WTC11 (cell line): Measurements from ENCODE around the gene FREM2. TPM values are rescaled to one million over a fixed set of nuclear protein-coding genes. Genes with fewer than 3 reads are reported as not detected.

Experiments
- ATAC-seq: fragments of 200-7000 bp; cut with Tn5 transposase; 2 replicates; pipeline ENCODE4 v1.10.0; 2021; ENCODE audit warnings: mild to moderate bottlenecking, moderate library complexity
- CTCF ChIA-PET: fragments of 300-600 bp; sonication (Branson Sonifier 250); formaldehyde crosslinking; loops from one replicate; lab custom pipeline; 2021; ENCODE audit warnings: antibody characterized with exemption; lab: Charles Lee
- POLR2A ChIA-PET: fragments of 350-600 bp; sonication (Branson Sonifier 250); formaldehyde crosslinking; loops from one replicate; lab custom pipeline; 2021; ENCODE audit warnings: antibody characterized with exemption; lab: Charles Lee
- DNase-seq: peaks from one replicate; pipeline ENCODE4 v3.0.0; 2021; ENCODE audit warnings: low spot score
- H3K27ac Mint-ChIP-seq: 2 replicates; pipeline ENCODE4 v1.8.0; 2021; ENCODE audit warnings: mixed read lengths
- H3K27me3 Mint-ChIP-seq: 2 replicates; pipeline ENCODE4 v1.8.0; 2021; ENCODE audit warnings: low read depth, mild to moderate bottlenecking, moderate library complexity, mixed read lengths
- H3K36me3 Mint-ChIP-seq: 2 replicates; pipeline ENCODE4 v1.8.0; 2021; ENCODE audit warnings: mixed read lengths
- H3K4me1 Mint-ChIP-seq: 2 replicates; pipeline ENCODE4 v1.8.0; 2022; ENCODE audit warnings: mixed read lengths
- H3K4me3 Mint-ChIP-seq: 2 replicates; pipeline ENCODE4 v1.8.0; 2021; ENCODE audit warnings: mild to moderate bottlenecking, moderate library complexity, mixed read lengths
- H3K9me3 Mint-ChIP-seq: 2 replicates; pipeline ENCODE4 v1.8.0; 2021; ENCODE audit warnings: mixed read lengths
- ATF1 ChIP-seq: sonication (generic); formaldehyde crosslinking; IDR thresholded peaks from 2 replicates; pipeline ENCODE4 v1.8.1; 2023; ENCODE audit warnings: mild to moderate bottlenecking, moderate library complexity, missing genetic modification reagents
- FOXJ3 ChIP-seq: sonication (generic); formaldehyde crosslinking; IDR thresholded peaks from 2 replicates; pipeline ENCODE4 v1.9.0; 2021; ENCODE audit warnings: missing genetic modification reagents, mild to moderate bottlenecking, borderline replicate concordance
- FOXK1 ChIP-seq: sonication (generic); formaldehyde crosslinking; IDR thresholded peaks from 2 replicates; pipeline ENCODE4 v1.8.0; 2022; ENCODE audit warnings: mild to moderate bottlenecking, moderate library complexity, missing genetic modification reagents
- GABPB1 ChIP-seq: sonication (generic); formaldehyde crosslinking; IDR thresholded peaks from 2 replicates; pipeline ENCODE4 v1.8.1; 2023; ENCODE audit warnings: mild to moderate bottlenecking, missing genetic modification reagents
- NR3C1 ChIP-seq: sonication (generic); formaldehyde crosslinking; conservative IDR thresholded peaks from 2 replicates; pipeline ENCODE4 v1.8.1; 2023; ENCODE audit warnings: low read depth, mild to moderate bottlenecking, missing genetic modification reagents
- RORB ChIP-seq: fragments of 250-450 bp; sonication (Bioruptor Pico); IDR thresholded peaks from 2 replicates; pipeline ENCODE4 v1.9.0; 2021; ENCODE audit warnings: mild to moderate bottlenecking
- SMAD4 ChIP-seq: sonication (generic); formaldehyde crosslinking; IDR thresholded peaks from 2 replicates; pipeline ENCODE4 v1.8.0; 2022; ENCODE audit warnings: mild to moderate bottlenecking, missing genetic modification reagents
- SP1 ChIP-seq: sonication (generic); formaldehyde crosslinking; conservative IDR thresholded peaks from 2 replicates; pipeline ENCODE4 v1.8.1; 2022; ENCODE audit warnings: missing genetic modification reagents
- STAT6 ChIP-seq: sonication (generic); formaldehyde crosslinking; conservative IDR thresholded peaks from 2 replicates; pipeline ENCODE4 v1.8.1; 2023; ENCODE audit warnings: mild to moderate bottlenecking, low read depth, missing genetic modification reagents, moderate library complexity
- TCF7 ChIP-seq: sonication (generic); formaldehyde crosslinking; IDR thresholded peaks from 2 replicates; pipeline ENCODE4 v1.8.0; 2022; ENCODE audit warnings: mild to moderate bottlenecking, low read depth, missing genetic modification reagents, moderate library complexity
- TP53 ChIP-seq: sonication (generic); formaldehyde crosslinking; IDR thresholded peaks from 2 replicates; pipeline ENCODE4 v1.8.1; 2023; ENCODE audit warnings: mild to moderate bottlenecking, missing genetic modification reagents
- ZBTB21 ChIP-seq: sonication (generic); formaldehyde crosslinking; IDR thresholded peaks from 2 replicates; pipeline ENCODE4 v1.8.1; 2023; ENCODE audit warnings: mild to moderate bottlenecking, missing genetic modification reagents, borderline replicate concordance
- ZNF317 ChIP-seq: sonication (generic); formaldehyde crosslinking; IDR thresholded peaks from 2 replicates; pipeline ENCODE4 v1.8.1; 2023; ENCODE audit warnings: low read depth, mild to moderate bottlenecking, moderate library complexity, missing genetic modification reagents, borderline replicate concordance
- ZNF416 ChIP-seq: fragments of 250-450 bp; sonication (Bioruptor Pico); IDR thresholded peaks from 2 replicates; pipeline ENCODE4 v1.9.0; 2021; ENCODE audit warnings: mild to moderate bottlenecking, inconsistent platforms
- total RNA-seq: library from RNA; stranded (reverse); gene quantifications from 3 replicates; pipeline ENCODE4 v1.2.3, GENCODE V29; 2021
- TF ChIP-seq, protein P1 (sequence below): fragments of 250-450 bp; sonication (Bioruptor Pico); IDR thresholded peaks from 2 replicates; pipeline ENCODE4 v1.9.0; 2021; ENCODE audit warnings: mild to moderate bottlenecking, borderline replicate concordance
- TF ChIP-seq, protein P2 (sequence below): fragments of 200-600 bp; IDR thresholded peaks from 2 replicates; pipeline ENCODE4 v1.8.0; 2022; ENCODE audit warnings: antibody characterized with exemption
- TF ChIP-seq, protein P3 (sequence below): fragments of 250-450 bp; sonication (Bioruptor Pico); IDR thresholded peaks from 2 replicates; pipeline ENCODE4 v2.1.2; 2022; ENCODE audit warnings: mild to moderate bottlenecking, moderate library complexity
- TF ChIP-seq, protein P4 (sequence below): sonication (generic); formaldehyde crosslinking; IDR thresholded peaks from 2 replicates; pipeline ENCODE4 v1.8.0; 2022; ENCODE audit warnings: mild to moderate bottlenecking, missing genetic modification reagents
- TF ChIP-seq, protein P5 (sequence below): sonication (generic); formaldehyde crosslinking; IDR thresholded peaks from 2 replicates; pipeline ENCODE4 v1.8.0; 2023; ENCODE audit warnings: mild to moderate bottlenecking, missing genetic modification reagents
- TF ChIP-seq, protein P6 (sequence below): sonication (generic); formaldehyde crosslinking; IDR thresholded peaks from 2 replicates; pipeline ENCODE4 v1.8.1; 2023; ENCODE audit warnings: mild to moderate bottlenecking, missing genetic modification reagents, moderate library complexity

The FREM2 gene
- total RNA-seq, 1 experiment from 2014 or later: 23.7 TPM

GRCh38 chr13:38775085-38775484 is 88.2 kb downstream of the FREM2 start:
- POLR2A ChIA-PET: no interaction called here
- Mint-ChIP-seq H3K36me3 (peaks cover 11% of the 10 kb centered on the region), H3K27me3 (no peaks in the 10 kb centered on the region), H3K27ac (no peak overlapping the region), H3K4me1 (peaks cover 28% of the 10 kb centered on the region), H3K9me3 (peaks cover 9% of the 10 kb centered on the region), H3K4me3 (no peak overlapping the region)
- TF ChIP-seq, protein P1, sequence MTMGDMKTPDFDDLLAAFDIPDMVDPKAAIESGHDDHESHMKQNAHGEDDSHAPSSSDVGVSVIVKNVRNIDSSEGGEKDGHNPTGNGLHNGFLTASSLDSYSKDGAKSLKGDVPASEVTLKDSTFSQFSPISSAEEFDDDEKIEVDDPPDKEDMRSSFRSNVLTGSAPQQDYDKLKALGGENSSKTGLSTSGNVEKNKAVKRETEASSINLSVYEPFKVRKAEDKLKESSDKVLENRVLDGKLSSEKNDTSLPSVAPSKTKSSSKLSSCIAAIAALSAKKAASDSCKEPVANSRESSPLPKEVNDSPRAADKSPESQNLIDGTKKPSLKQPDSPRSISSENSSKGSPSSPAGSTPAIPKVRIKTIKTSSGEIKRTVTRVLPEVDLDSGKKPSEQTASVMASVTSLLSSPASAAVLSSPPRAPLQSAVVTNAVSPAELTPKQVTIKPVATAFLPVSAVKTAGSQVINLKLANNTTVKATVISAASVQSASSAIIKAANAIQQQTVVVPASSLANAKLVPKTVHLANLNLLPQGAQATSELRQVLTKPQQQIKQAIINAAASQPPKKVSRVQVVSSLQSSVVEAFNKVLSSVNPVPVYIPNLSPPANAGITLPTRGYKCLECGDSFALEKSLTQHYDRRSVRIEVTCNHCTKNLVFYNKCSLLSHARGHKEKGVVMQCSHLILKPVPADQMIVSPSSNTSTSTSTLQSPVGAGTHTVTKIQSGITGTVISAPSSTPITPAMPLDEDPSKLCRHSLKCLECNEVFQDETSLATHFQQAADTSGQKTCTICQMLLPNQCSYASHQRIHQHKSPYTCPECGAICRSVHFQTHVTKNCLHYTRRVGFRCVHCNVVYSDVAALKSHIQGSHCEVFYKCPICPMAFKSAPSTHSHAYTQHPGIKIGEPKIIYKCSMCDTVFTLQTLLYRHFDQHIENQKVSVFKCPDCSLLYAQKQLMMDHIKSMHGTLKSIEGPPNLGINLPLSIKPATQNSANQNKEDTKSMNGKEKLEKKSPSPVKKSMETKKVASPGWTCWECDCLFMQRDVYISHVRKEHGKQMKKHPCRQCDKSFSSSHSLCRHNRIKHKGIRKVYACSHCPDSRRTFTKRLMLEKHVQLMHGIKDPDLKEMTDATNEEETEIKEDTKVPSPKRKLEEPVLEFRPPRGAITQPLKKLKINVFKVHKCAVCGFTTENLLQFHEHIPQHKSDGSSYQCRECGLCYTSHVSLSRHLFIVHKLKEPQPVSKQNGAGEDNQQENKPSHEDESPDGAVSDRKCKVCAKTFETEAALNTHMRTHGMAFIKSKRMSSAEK (CRISPR knock-in tag): no peak
- TF ChIP-seq, protein P2, sequence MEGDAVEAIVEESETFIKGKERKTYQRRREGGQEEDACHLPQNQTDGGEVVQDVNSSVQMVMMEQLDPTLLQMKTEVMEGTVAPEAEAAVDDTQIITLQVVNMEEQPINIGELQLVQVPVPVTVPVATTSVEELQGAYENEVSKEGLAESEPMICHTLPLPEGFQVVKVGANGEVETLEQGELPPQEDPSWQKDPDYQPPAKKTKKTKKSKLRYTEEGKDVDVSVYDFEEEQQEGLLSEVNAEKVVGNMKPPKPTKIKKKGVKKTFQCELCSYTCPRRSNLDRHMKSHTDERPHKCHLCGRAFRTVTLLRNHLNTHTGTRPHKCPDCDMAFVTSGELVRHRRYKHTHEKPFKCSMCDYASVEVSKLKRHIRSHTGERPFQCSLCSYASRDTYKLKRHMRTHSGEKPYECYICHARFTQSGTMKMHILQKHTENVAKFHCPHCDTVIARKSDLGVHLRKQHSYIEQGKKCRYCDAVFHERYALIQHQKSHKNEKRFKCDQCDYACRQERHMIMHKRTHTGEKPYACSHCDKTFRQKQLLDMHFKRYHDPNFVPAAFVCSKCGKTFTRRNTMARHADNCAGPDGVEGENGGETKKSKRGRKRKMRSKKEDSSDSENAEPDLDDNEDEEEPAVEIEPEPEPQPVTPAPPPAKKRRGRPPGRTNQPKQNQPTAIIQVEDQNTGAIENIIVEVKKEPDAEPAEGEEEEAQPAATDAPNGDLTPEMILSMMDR: no peak
- no peak for TF ChIP-seq NR3C1
- TF ChIP-seq STAT6: no peak
- TF ChIP-seq SMAD4 (CRISPR knock-in tag): no peak
- TF ChIP-seq, protein P3, sequence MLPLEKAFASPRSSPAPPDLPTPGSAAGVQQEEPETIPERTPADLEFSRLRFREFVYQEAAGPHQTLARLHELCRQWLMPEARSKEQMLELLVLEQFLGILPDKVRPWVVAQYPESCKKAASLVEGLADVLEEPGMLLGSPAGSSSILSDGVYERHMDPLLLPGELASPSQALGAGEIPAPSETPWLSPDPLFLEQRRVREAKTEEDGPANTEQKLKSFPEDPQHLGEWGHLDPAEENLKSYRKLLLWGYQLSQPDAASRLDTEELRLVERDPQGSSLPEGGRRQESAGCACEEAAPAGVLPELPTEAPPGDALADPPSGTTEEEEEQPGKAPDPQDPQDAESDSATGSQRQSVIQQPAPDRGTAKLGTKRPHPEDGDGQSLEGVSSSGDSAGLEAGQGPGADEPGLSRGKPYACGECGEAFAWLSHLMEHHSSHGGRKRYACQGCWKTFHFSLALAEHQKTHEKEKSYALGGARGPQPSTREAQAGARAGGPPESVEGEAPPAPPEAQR (CRISPR knock-in tag): no peak
- no peak for TF ChIP-seq TP53 (CRISPR knock-in tag)
- no peak for TF ChIP-seq ZNF416 (CRISPR knock-in tag)
- no peak for TF ChIP-seq RORB (CRISPR knock-in tag)
- TF ChIP-seq TCF7 (CRISPR knock-in tag): no peak
- no peak for TF ChIP-seq ZBTB21
- TF ChIP-seq ATF1: no peak
- no peak for TF ChIP-seq FOXJ3 (CRISPR knock-in tag)
- ATAC-seq (no peak), DNase-seq (no peak)
- CTCF ChIA-PET: no interaction called here

GRCh38 chr13:38777347-38778119 is 90.7 kb downstream of the FREM2 start:
- ATAC-seq (no peak), DNase-seq (no peak)
- Mint-ChIP-seq H3K27ac (no peak overlapping the region), H3K9me3 (peaks cover 9% of the 10 kb centered on the region), H3K36me3 (peaks cover 8% of the 10 kb centered on the region), H3K4me1 (peaks cover 8% of the 10 kb centered on the region), H3K27me3 (no peaks in the 10 kb centered on the region), H3K4me3 (no peak overlapping the region)
- ChIA-PET CTCF (no interaction called here), POLR2A (interaction anchor here (0.5 kb wide), 1 partner anchor 89 kb away, joined by 5 read pairs; no protein-coding TSS in a partner anchor)
- TF ChIP-seq, protein P4, sequence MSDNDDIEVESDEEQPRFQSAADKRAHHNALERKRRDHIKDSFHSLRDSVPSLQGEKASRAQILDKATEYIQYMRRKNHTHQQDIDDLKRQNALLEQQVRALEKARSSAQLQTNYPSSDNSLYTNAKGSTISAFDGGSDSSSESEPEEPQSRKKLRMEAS (CRISPR knock-in tag): no peak
- no peak for TF ChIP-seq FOXJ3 (CRISPR knock-in tag)
- TF ChIP-seq FOXK1 (CRISPR knock-in tag): no peak
- TF ChIP-seq, protein P5, sequence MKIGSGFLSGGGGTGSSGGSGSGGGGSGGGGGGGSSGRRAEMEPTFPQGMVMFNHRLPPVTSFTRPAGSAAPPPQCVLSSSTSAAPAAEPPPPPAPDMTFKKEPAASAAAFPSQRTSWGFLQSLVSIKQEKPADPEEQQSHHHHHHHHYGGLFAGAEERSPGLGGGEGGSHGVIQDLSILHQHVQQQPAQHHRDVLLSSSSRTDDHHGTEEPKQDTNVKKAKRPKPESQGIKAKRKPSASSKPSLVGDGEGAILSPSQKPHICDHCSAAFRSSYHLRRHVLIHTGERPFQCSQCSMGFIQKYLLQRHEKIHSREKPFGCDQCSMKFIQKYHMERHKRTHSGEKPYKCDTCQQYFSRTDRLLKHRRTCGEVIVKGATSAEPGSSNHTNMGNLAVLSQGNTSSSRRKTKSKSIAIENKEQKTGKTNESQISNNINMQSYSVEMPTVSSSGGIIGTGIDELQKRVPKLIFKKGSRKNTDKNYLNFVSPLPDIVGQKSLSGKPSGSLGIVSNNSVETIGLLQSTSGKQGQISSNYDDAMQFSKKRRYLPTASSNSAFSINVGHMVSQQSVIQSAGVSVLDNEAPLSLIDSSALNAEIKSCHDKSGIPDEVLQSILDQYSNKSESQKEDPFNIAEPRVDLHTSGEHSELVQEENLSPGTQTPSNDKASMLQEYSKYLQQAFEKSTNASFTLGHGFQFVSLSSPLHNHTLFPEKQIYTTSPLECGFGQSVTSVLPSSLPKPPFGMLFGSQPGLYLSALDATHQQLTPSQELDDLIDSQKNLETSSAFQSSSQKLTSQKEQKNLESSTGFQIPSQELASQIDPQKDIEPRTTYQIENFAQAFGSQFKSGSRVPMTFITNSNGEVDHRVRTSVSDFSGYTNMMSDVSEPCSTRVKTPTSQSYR (CRISPR knock-in tag): no peak
- TF ChIP-seq ZNF317 (CRISPR knock-in tag): no peak
- TF ChIP-seq, protein P6, sequence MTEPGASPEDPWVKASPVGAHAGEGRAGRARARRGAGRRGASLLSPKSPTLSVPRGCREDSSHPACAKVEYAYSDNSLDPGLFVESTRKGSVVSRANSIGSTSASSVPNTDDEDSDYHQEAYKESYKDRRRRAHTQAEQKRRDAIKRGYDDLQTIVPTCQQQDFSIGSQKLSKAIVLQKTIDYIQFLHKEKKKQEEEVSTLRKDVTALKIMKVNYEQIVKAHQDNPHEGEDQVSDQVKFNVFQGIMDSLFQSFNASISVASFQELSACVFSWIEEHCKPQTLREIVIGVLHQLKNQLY (CRISPR knock-in tag): no peak
- TF ChIP-seq SP1: no peak
- TF ChIP-seq GABPB1: no peak
